Lower leg skin (tissue), 4 donors: ENCODE data around the gene OTX1. TPM values are rescaled to one million over a fixed set of nuclear protein-coding genes. Genes with fewer than 3 reads are reported as not detected.

ENCODE experiments used
- DNase-seq, 2 donors: peaks; one replicate each; pipeline ENCODE4 v3.0.0-alpha.2; 2019; ENCODE audit warnings: low spot score in 2 of 2
- H3K4me3 ChIP-seq: fragments of 200-600 bp; sonication (generic); 2 replicates; pipeline ENCODE4 v1.5.1; 2017; ENCODE audit warnings: mild to moderate bottlenecking, low read depth; ENCODE audit not compliant: poor library complexity, severe bottlenecking
- POLR2A ChIP-seq, 2 donors: fragments of 450-650 bp; IDR thresholded peaks; one replicate each; pipeline ENCODE4 v1.6.1; 2016 to 2017; ENCODE audit warnings: antibody characterized with exemption in 2 of 2, mild to moderate bottlenecking in 1 of 2, moderate library complexity in 1 of 2
- WGBS, 2 donors: methylation state at CpG; one replicate each; pipeline ENCODE4 v1.1.5; 2018; 5-methylcytosine and 5-hydroxymethylcytosine counted together
- intact Hi-C: fragments of 100-400 bp; cut with DNase I; formaldehyde crosslinking; loops from one replicate; pipeline ENCODE4 v1.15.0; 2023; ENCODE audit warnings: low total_unique reads
- total RNA-seq, 4 donors: library from RNA; depleted of rRNA; stranded (reverse); fragments of >200 nt; gene quantifications; one replicate each; pipeline ENCODE4 v1.1.0, GENCODE V29; 2016
- TF ChIP-seq, protein P1 (sequence below), 3 donors: fragments of 450-650 bp; IDR thresholded peaks; one replicate each; pipeline ENCODE4 v1.5.1; 2016; ENCODE audit warnings: antibody characterized with exemption in 3 of 3, mild to moderate bottlenecking in 3 of 3, moderate library complexity in 2 of 3

OTX1 gene
- total RNA-seq, 4 donors from 2014 or later: 5.3 to 9.2 (median 8.0) TPM

DNA sequence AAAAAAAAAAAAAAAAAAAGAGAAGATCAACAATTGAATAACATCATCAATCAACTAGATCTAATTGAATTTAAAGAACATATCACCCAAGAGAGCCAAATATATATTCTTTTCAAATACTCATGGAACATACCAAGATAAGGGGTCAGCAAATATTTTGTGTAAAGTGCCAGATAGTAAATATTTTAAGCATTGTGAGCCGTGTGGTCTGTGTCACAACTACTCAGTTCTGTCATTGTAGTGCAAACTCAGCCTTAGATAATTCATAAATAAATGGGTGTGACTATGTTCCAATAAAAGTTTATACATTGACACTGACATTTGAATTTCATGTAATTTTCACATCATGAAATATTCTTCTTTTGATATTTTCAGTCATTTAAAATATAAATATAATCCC is 45.9 kb downstream of the OTX1 start:
- H3K4me3 ChIP-seq: no peak overlapping the region
- WGBS, 2 donors: 64 to 70% methylated on average over 1 of the region's 1 CpG
- no peak for TF ChIP-seq POLR2A (IDR thresholded peaks at IDR 0.05)
- intact Hi-C loops: no loop called here
- DNase-seq: no peak

DNA sequence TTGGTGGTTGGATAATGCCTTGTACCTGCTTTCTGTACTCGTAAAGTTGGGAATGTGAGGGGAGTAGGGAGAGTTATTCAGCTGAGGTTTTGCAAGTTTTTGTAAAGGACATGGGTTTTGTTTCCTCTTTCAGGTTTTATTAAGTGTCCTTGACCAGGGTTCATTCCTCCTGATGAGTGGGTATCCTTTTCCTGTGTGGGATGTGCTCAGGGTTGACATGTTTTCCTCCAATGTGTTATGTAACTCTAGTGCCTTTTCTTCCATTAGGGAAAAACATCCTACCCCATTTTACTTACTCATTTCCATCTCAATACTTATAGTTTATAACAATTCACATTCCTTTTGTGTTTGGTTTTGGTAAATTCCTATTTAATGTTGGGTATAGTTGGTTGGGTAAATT is 48.4 kb downstream of the OTX1 start:
- no peak for TF ChIP-seq POLR2A (IDR thresholded peaks at IDR 0.05)
- TF ChIP-seq, protein P1, sequence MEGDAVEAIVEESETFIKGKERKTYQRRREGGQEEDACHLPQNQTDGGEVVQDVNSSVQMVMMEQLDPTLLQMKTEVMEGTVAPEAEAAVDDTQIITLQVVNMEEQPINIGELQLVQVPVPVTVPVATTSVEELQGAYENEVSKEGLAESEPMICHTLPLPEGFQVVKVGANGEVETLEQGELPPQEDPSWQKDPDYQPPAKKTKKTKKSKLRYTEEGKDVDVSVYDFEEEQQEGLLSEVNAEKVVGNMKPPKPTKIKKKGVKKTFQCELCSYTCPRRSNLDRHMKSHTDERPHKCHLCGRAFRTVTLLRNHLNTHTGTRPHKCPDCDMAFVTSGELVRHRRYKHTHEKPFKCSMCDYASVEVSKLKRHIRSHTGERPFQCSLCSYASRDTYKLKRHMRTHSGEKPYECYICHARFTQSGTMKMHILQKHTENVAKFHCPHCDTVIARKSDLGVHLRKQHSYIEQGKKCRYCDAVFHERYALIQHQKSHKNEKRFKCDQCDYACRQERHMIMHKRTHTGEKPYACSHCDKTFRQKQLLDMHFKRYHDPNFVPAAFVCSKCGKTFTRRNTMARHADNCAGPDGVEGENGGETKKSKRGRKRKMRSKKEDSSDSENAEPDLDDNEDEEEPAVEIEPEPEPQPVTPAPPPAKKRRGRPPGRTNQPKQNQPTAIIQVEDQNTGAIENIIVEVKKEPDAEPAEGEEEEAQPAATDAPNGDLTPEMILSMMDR (IDR thresholded peaks at IDR 0.05): no peak
- intact Hi-C loops: no loop called here
- no peak for DNase-seq
- H3K4me3 ChIP-seq: no peak overlapping the region
- 88 to 96% methylated on average over 1 of the region's 1 CpG for WGBS, 2 donors

DNA sequence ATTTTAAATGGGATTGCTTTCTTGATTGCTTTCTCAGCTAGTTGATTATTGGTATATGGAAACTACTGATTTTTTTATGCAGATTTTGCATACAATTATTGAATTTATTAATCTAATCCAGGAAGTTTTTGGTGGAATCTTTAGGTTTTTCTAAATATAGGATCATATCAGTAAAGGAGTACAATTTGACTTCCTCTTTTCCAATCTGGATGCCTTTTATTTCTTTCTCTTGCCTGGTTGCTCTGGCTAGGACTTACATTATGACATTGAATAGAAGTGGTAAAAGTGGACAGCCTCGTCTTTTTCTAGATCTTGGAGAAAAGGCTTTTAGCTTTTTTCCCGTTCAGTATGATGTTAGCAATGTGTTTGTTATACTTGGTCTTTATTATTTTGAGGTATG is 51.3 kb downstream of the OTX1 start:
- intact Hi-C loops: no loop called here
- no peak overlapping the region for H3K4me3 ChIP-seq
- no peak for TF ChIP-seq POLR2A (IDR thresholded peaks at IDR 0.05)
- TF ChIP-seq, protein P1 (IDR thresholded peaks at IDR 0.05): no peak
- DNase-seq: no peak
- 85 to 91% methylated on average over 2 of the region's 2 CpGs for WGBS, 2 donors

DNA sequence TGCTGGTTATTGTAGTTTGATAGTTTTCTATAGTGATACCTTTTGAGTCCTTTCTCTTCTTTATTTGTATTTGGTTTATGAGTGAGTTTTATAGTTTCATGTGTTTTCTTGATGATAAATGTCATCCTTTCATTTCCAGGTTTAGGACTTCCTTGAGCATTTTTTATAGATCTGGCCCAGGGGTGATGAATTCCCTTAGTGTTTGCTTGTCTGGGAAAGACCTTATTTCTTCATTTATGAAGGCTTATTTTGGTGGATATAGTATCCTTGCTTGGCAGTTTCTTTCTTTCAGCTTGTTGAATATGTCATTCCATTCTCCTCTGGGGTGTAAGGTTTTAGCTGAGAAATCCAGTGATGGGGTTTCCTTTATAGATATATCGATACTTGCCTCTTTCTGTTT is 53.9 kb downstream of the OTX1 start:
- intact Hi-C loops: no loop called here
- DNase-seq: no peak
- TF ChIP-seq POLR2A (IDR thresholded peaks at IDR 0.05): no peak
- TF ChIP-seq, protein P1 (IDR thresholded peaks at IDR 0.05): no peak
- WGBS, 2 donors: 86 to 97% methylated on average over 1 of the region's 1 CpG
- H3K4me3 ChIP-seq: no peak overlapping the region
